Endothelial cell of umbilical vein (primary cell): Measurements from ENCODE around the gene KRTAP17-1. TPM values are rescaled to one million over a fixed set of nuclear protein-coding genes. Genes with fewer than 3 reads are reported as not detected.

Experiments used
- BruUV-seq: library from RNA; stranded (reverse); fragments of 400-500 nt; replicated peaks from 2 replicates; lab custom pipeline; 2021; lab: Mats Ljungman, UMichigan
- CTCF ChIA-PET: fragments of 300-600, 350-600 bp; sonication (Branson Sonifier 250); formaldehyde crosslinking; loops from one replicate; lab custom pipeline; 2021; ENCODE audit warnings: antibody characterized with exemption, inconsistent platforms; lab: Charles Lee
- POLR2A ChIA-PET: fragments of 300-600, 350-600 bp; sonication (Branson Sonifier 250); formaldehyde crosslinking; loops from one replicate; lab custom pipeline; 2021; ENCODE audit warnings: antibody characterized with exemption, inconsistent platforms; lab: Charles Lee
- DNase-seq: peaks from one replicate; pipeline ENCODE4 v3.0.0-alpha.2; 2011; ENCODE audit warnings: low read depth, low spot score
- FAIRE-seq: peaks from 2 replicates; lab custom pipeline; 2011; peaks lifted over from hg19 to GRCh38; lab: Jason Lieb, UNC
- H2AFZ ChIP-seq: 2 replicates; pipeline ENCODE4 v1.6.0; 2012; ENCODE audit warnings: low read depth, low read length, control low read depth, inconsistent platforms
- H3K27ac ChIP-seq: 2 replicates; pipeline ENCODE4 v1.5.1; 2011; ENCODE audit warnings: low read depth, mild to moderate bottlenecking, control low read depth, low read length, moderate library complexity; ENCODE audit not compliant: insufficient read depth
- H3K27me3 ChIP-seq, 2 experiments: 2 replicates each; pipeline versions ENCODE4 v1.6.0 to v1.6.1; 2011; ENCODE audit warnings: low read length in 2 of 2, mixed read lengths in 1 of 2; ENCODE audit not compliant: control insufficient read depth in 2 of 2, insufficient read depth in 2 of 2
- H3K36me3 ChIP-seq, 2 experiments: 2 replicates in 1 of 2; 3 replicates in 1 of 2; pipeline ENCODE4 v1.5.1; 2011; ENCODE audit warnings: low read length in 2 of 2, mild to moderate bottlenecking in 1 of 2, moderate library complexity in 1 of 2; ENCODE audit not compliant: control insufficient read depth in 2 of 2, insufficient read depth in 2 of 2; ENCODE audit errors: extremely low read depth in 1 of 2
- H3K4me1 ChIP-seq: 3 replicates; pipeline ENCODE4 v1.5.1; 2011; ENCODE audit warnings: mild to moderate bottlenecking, low read length; ENCODE audit not compliant: control insufficient read depth, insufficient read depth; ENCODE audit errors: extremely low read depth
- H3K4me2 ChIP-seq: 2 replicates; pipeline ENCODE4 v1.6.1; 2011; ENCODE audit warnings: low read length, control low read depth, mixed read lengths; ENCODE audit not compliant: insufficient read depth
- H3K4me3 ChIP-seq, 3 experiments: fragments of 200-600 bp in 1 of 3; sonication (generic), shearing (Covaris generic) in 1 of 3; replicated peaks in 1 of 3; 2 replicates each; pipeline ENCODE4 v1.5.1; 2011 to 2016; ENCODE audit warnings: control low read depth in 3 of 3, low read length in 3 of 3, mild to moderate bottlenecking in 2 of 3, inconsistent platforms in 1 of 3, low read depth in 1 of 3, moderate library complexity in 1 of 3; ENCODE audit not compliant: insufficient read depth in 1 of 3
- H3K79me2 ChIP-seq: 2 replicates; pipeline ENCODE4 v1.6.0; 2012; ENCODE audit warnings: low read length, inconsistent platforms; ENCODE audit not compliant: control insufficient read depth, insufficient read depth
- H3K9ac ChIP-seq: replicated peaks from 2 replicates; pipeline ENCODE3; 2011; ENCODE audit warnings: low read length, control low read depth; ENCODE audit not compliant: insufficient read depth; ENCODE audit errors: extremely low read depth
- H3K9me1 ChIP-seq: replicated peaks from 3 replicates; pipeline ENCODE4 v1.6.0; 2011; ENCODE audit warnings: mild to moderate bottlenecking, low read length; ENCODE audit not compliant: control insufficient read depth, insufficient read depth; ENCODE audit errors: extremely low read depth
- H3K9me3 ChIP-seq: replicated peaks from 2 replicates; pipeline ENCODE4 v1.5.1; 2012; ENCODE audit warnings: low read length, inconsistent platforms; ENCODE audit not compliant: control insufficient read depth, insufficient read depth
- H4K20me1 ChIP-seq: replicated peaks from 2 replicates; pipeline ENCODE3; 2011; ENCODE audit warnings: mild to moderate bottlenecking, low read length; ENCODE audit not compliant: control insufficient read depth, insufficient read depth; ENCODE audit errors: extremely low read depth
- CTCF ChIP-seq, 2 donors: IDR thresholded peaks; 1 replicate in 1 of 2; 2 replicates in 1 of 2; pipeline ENCODE4 v1.5.1; 2011; ENCODE audit warnings: low read length in 2 of 2, mild to moderate bottlenecking in 2 of 2, moderate library complexity in 2 of 2, control low read depth in 1 of 2, inconsistent platforms in 1 of 2, low read depth in 1 of 2; ENCODE audit not compliant: insufficient read depth in 1 of 2; ENCODE audit errors: extremely low read depth in 1 of 2
- GATA2 ChIP-seq: IDR thresholded peaks from 2 replicates; pipeline ENCODE4 v1.7.0; 2011; ENCODE audit warnings: low read depth, mild to moderate bottlenecking, moderate library complexity, mixed read lengths, low read length; ENCODE audit not compliant: insufficient read length, insufficient read depth
- JUN ChIP-seq: IDR thresholded peaks from 2 replicates; pipeline ENCODE4 v1.6.1; 2011; ENCODE audit warnings: borderline replicate concordance, low read depth; ENCODE audit not compliant: insufficient read length, insufficient read depth
- MAX ChIP-seq: IDR thresholded peaks from 2 replicates; pipeline ENCODE4 v1.6.1; 2011; ENCODE audit not compliant: insufficient read depth, insufficient read length
- MYC ChIP-seq: IDR thresholded peaks from one replicate; pipeline ENCODE4 v1.6.1; 2011; ENCODE audit warnings: mild to moderate bottlenecking, low read depth, low read length
- POLR2A ChIP-seq: IDR thresholded peaks from 2 replicates; pipeline ENCODE4 v1.6.1; 2012; ENCODE audit warnings: low read depth, mild to moderate bottlenecking, control low read depth, low read length
- POLR2AphosphoS5 ChIP-seq: IDR thresholded peaks from 2 replicates; pipeline ENCODE4 v1.6.1; 2012; ENCODE audit warnings: low read depth, mild to moderate bottlenecking, control low read depth, low read length, moderate library complexity; ENCODE audit not compliant: insufficient read depth
- dilution Hi-C: fragments of 300-500 bp; cut with MboI; formaldehyde crosslinking; loops from one replicate; pipeline ENCODE4 v1.15.0; 2019; ENCODE audit warnings: low sequenced_read_pairs; ENCODE audit not compliant: extremely low pct_ligation_motif_present
- intact Hi-C: fragments of 100-400 bp; cut with micrococcal nuclease; formaldehyde crosslinking; loops from one replicate; pipeline ENCODE4 v1.10.0; 2022
- polyA plus RNA-seq, 4 experiments: library from polyadenylated mRNA; depleted of rRNA in 3 of 4; stranded (reverse) in 3 of 4; unstranded in 1 of 4; fragments of >200 nt; gene quantifications; 2 replicates each; pipeline versions ENCODE4 v1.2.1 to v1.2.3, GENCODE V29; 2011 to 2012; ENCODE audit warnings: missing spikeins in 1 of 4
- total RNA-seq: library from RNA; stranded (reverse); gene quantifications from 2 replicates; pipeline ENCODE4 v1.2.3, GENCODE V29; 2021

KRTAP17-1 gene
- total and polyA plus RNA-seq, 2 donors (not counting 3 experiments of a cell fraction or from before 2014, with no cell fraction given) = not detected

GRCh38 chr17:41343029-41343428, 27.5 kb upstream of the KRTAP17-1 start:
- CTCF ChIA-PET = no interaction called here
- H3K27ac ChIP-seq = no peak overlapping the region
- H3K4me3 ChIP-seq = no peak overlapping the region
- H3K79me2 ChIP-seq = no peaks in the 10 kb centered on the region
- H3K36me3 ChIP-seq = no peaks in the 10 kb centered on the region
- no peak overlapping the region for H2AFZ ChIP-seq
- no peaks in the 10 kb centered on the region for H4K20me1 ChIP-seq
- TF ChIP-seq POLR2A (no peak), MYC (no peak), MAX (no peak), GATA2 (no peak), POLR2AphosphoS5 (no peak), CTCF (IDR thresholded peaks at IDR 0.05; ENCODE audit: extremely low read depth in 1 of 2, insufficient read depth in 1 of 2, low read depth in 1 of 2, low read length in 2 of 2) (no peak), JUN (no peak)
- no peak overlapping the region for H3K4me2 ChIP-seq
- H3K27me3 ChIP-seq = no peaks in the 10 kb centered on the region
- no peak for DNase-seq
- FAIRE-seq = no peak
- intact Hi-C loops = no loop called here
- no peaks in the 10 kb centered on the region for H3K9me1 ChIP-seq
- no peaks in the 10 kb centered on the region for H3K9me3 ChIP-seq
- no TSS peak for BruUV-seq
- dilution Hi-C loops = no loop called here
- POLR2A ChIA-PET = no interaction called here
- no peaks in the 10 kb centered on the region for H3K4me1 ChIP-seq
- H3K9ac ChIP-seq = no peak overlapping the region
